HepG2 (cell line): ENCODE data around the gene FBLIM1. TPM values are rescaled to one million over a fixed set of nuclear protein-coding genes. Genes with fewer than 3 reads are reported as not detected.

ENCODE experiments used
- ARID3A ChIP-seq: IDR thresholded peaks from 2 replicates; pipeline ENCODE4 v1.6.1; 2012; ENCODE audit warnings: low read depth, low read length, improper control_type of control experiment
- BORCS8-MEF2B ChIP-seq: sonication (generic); formaldehyde crosslinking; IDR thresholded peaks from 2 replicates; pipeline ENCODE4 v1.8.0; 2022; ENCODE audit warnings: mild to moderate bottlenecking, missing genetic modification reagents
- DMAP1 ChIP-seq: IDR thresholded peaks from 2 replicates; pipeline ENCODE4 v1.6.1; 2016
- FOXJ3 ChIP-seq: sonication (generic); formaldehyde crosslinking; IDR thresholded peaks from 2 replicates; pipeline ENCODE4 v1.4.0; 2020; ENCODE audit warnings: missing genetic modification reagents, mild to moderate bottlenecking, borderline replicate concordance
- HNRNPUL1 ChIP-seq: fragments of 200-400 bp; formaldehyde crosslinking; IDR thresholded peaks from 2 replicates; pipeline ENCODE4 v1.6.1; 2017; ENCODE audit warnings: low read depth, mild to moderate bottlenecking, low read length, moderate library complexity
- HOXA5 ChIP-seq: sonication (generic); formaldehyde crosslinking; IDR thresholded peaks from 2 replicates; pipeline ENCODE4 v1.4.0; 2020; ENCODE audit warnings: missing genetic modification reagents
- HOXD1 ChIP-seq: sonication (generic); formaldehyde crosslinking; IDR thresholded peaks from 2 replicates; pipeline ENCODE4 v1.5.0; 2020; ENCODE audit warnings: missing genetic modification reagents
- IKZF4 ChIP-seq: sonication (generic); formaldehyde crosslinking; IDR thresholded peaks from 2 replicates; pipeline ENCODE4 v1.5.1; 2020; ENCODE audit warnings: borderline replicate concordance, mild to moderate bottlenecking, low read depth, missing genetic modification reagents; ENCODE audit errors: not compliant biosample characterization
- KLF9 ChIP-seq: IDR thresholded peaks from 2 replicates; pipeline ENCODE4 v1.6.1; 2016; ENCODE audit warnings: low read depth
- LCORL ChIP-seq, 2 experiments: fragments of 450-650 bp in 1 of 2; sonication (generic) in 1 of 2; formaldehyde crosslinking in 1 of 2; IDR thresholded peaks; 2 replicates each; pipeline versions ENCODE4 v1.5.0 to v1.6.1; 2017 to 2020; ENCODE audit warnings: antibody characterized with exemption in 1 of 2, missing genetic modification reagents in 1 of 2
- MAZ ChIP-seq, 2 experiments: sonication (generic) in 1 of 2; formaldehyde crosslinking in 1 of 2; IDR thresholded peaks; 2 replicates each; pipeline versions ENCODE4 v1.5.0 to v1.6.1; 2012 to 2020; ENCODE audit warnings: low read depth in 2 of 2, mild to moderate bottlenecking in 2 of 2, borderline replicate concordance in 1 of 2, improper control_type of control experiment in 1 of 2, low read length in 1 of 2, missing genetic modification reagents in 1 of 2, moderate library complexity in 1 of 2
- MBD4 ChIP-seq: IDR thresholded peaks from 2 replicates; pipeline ENCODE4 v1.6.1; 2012; ENCODE audit warnings: low read length, inconsistent platforms, borderline replicate concordance
- MED8 ChIP-seq: sonication (generic); formaldehyde crosslinking; IDR thresholded peaks from 2 replicates; pipeline ENCODE4 v1.8.1; 2023; ENCODE audit warnings: mild to moderate bottlenecking, missing genetic modification reagents; ENCODE audit not compliant: insufficient replicate concordance
- NFAT5 ChIP-seq: sonication (generic); formaldehyde crosslinking; IDR thresholded peaks from 2 replicates; pipeline ENCODE4 v1.4.0; 2020; ENCODE audit warnings: missing genetic modification reagents
- SIX4 ChIP-seq: sonication (generic); formaldehyde crosslinking; IDR thresholded peaks from 2 replicates; pipeline ENCODE4 v1.4.0; 2020; ENCODE audit warnings: missing genetic modification reagents
- ZBTB21 ChIP-seq: sonication (generic); formaldehyde crosslinking; IDR thresholded peaks from 2 replicates; pipeline ENCODE4 v1.4.0; 2020; ENCODE audit warnings: missing genetic modification reagents
- ZNF326 ChIP-seq: sonication (generic); formaldehyde crosslinking; IDR thresholded peaks from 2 replicates; pipeline ENCODE4 v1.4.0; 2020; ENCODE audit warnings: missing genetic modification reagents, borderline replicate concordance
- ZNF382 ChIP-seq: sonication (generic); formaldehyde crosslinking; IDR thresholded peaks from 2 replicates; pipeline ENCODE4 v1.5.0; 2020; ENCODE audit warnings: missing genetic modification reagents, mild to moderate bottlenecking, borderline replicate concordance
- ZNF543 ChIP-seq: sonication (generic); formaldehyde crosslinking; IDR thresholded peaks from 2 replicates; pipeline ENCODE4 v1.4.0; 2020; ENCODE audit warnings: mild to moderate bottlenecking, missing genetic modification reagents
- ZNF547 ChIP-seq: sonication (generic); formaldehyde crosslinking; IDR thresholded peaks from 2 replicates; pipeline ENCODE4 v1.5.1; 2020; ENCODE audit warnings: mild to moderate bottlenecking, missing genetic modification reagents
- ZNF576 ChIP-seq: sonication (generic); formaldehyde crosslinking; IDR thresholded peaks from 2 replicates; pipeline ENCODE4 v1.4.0; 2020; ENCODE audit warnings: mild to moderate bottlenecking, missing genetic modification reagents
- ZNF644 ChIP-seq: IDR thresholded peaks from 2 replicates; pipeline ENCODE4 v1.6.1; 2016; ENCODE audit warnings: low read depth
- ZSCAN29 ChIP-seq: sonication (generic); formaldehyde crosslinking; conservative IDR thresholded peaks from 2 replicates; pipeline ENCODE4 v1.4.0; 2020; ENCODE audit warnings: mild to moderate bottlenecking, missing genetic modification reagents
- ZSCAN9 ChIP-seq: IDR thresholded peaks from 2 replicates; pipeline ENCODE4 v1.6.1; 2016; ENCODE audit warnings: borderline replicate concordance
- polyA plus RNA-seq, 8 experiments: library from polyadenylated mRNA; depleted of rRNA in 3 of 8; stranded (reverse) in 7 of 8; unstranded in 1 of 8; fragments of >200 nt; fragmentation: Illumina TruSeq in 4 of 8; extraction: Trizol in 4 of 8; gene quantifications; 2 replicates each; pipeline versions ENCODE4 v1.2.1 to v1.2.3, GENCODE V29; 2011 to 2016; ENCODE audit warnings: low read depth in 4 of 8, missing spikeins in 1 of 8, mixed read lengths in 1 of 8; ENCODE audit not compliant: insufficient read depth in 1 of 8
- total RNA-seq, 5 experiments: library from RNA; depleted of rRNA; stranded (reverse); fragments of >200 nt; fragmentation: Illumina TruSeq; extraction: Trizol; gene quantifications; 2 replicates each; pipeline ENCODE4 v1.2.3, GENCODE V29; 2016; ENCODE audit warnings: low read depth in 1 of 5

Gene FBLIM1
- total and polyA plus RNA-seq, 2 of the 13 experiments (the other 11 are each of a cell fraction or from before 2014, with no cell fraction given) = 10.6 to 23.0 TPM

GRCh38 chr1:15758953-15759661, 512 bp downstream of the FBLIM1 start (continued):
- TF ChIP-seq NFAT5 (CRISPR knock-in tag) (no peak), LCORL (IDR thresholded peaks at IDR 0.05) (no peak), LCORL (CRISPR knock-in tag; IDR thresholded peaks at IDR 0.05) (no peak), ZNF576 (CRISPR knock-in tag) (no peak), ZBTB21 (no peak), ARID3A (no peak), MED8 (CRISPR knock-in tag) (no peak), SIX4 (CRISPR knock-in tag) (no peak), MBD4 (no peak), BORCS8-MEF2B (CRISPR knock-in tag) (0 out of 2 replicates have a peak, but pooled peaks have one; percentile 42), HOXA5 (CRISPR knock-in tag) (0 out of 2 replicates have a peak, but pooled peaks have one; percentile 26), ZNF326 (CRISPR knock-in tag) (no peak), ZSCAN29 (CRISPR knock-in tag) (no peak), ZNF644 (CRISPR knock-in tag) (no peak), KLF9 (CRISPR knock-in tag) (no peak), IKZF4 (CRISPR knock-in tag) (no peak), ZSCAN9 (CRISPR knock-in tag) (no peak), MAZ (IDR thresholded peaks at IDR 0.05; ENCODE audit: borderline replicate concordance, low read depth, low read length) (no peak), MAZ (CRISPR knock-in tag; IDR thresholded peaks at IDR 0.05; ENCODE audit: low read depth) (no peak), FOXJ3 (CRISPR knock-in tag) (no peak), HOXD1 (CRISPR knock-in tag) (no peak), ZNF543 (CRISPR knock-in tag) (no peak), ZNF382 (CRISPR knock-in tag) (no peak), HNRNPUL1 (no peak), DMAP1 (CRISPR knock-in tag) (0 out of 2 replicates have a peak, but pooled peaks have one; percentile 26), ZNF547 (no peak)
